Measurements from ENCODE around the gene PSTPIP1.

PSTPIP1 gene

GRCh38 chr15:77058468-77058867 is 63.5 kb downstream of the PSTPIP1 start:
- no peak for DNase-seq (ENCODE audit: low read depth)
- TF ChIP-seq CTCF (IDR thresholded peaks at IDR 0.05; ENCODE audit: control insufficient read depth, extremely low read depth, insufficient read depth) = no peak
- H3K4me3 ChIP-seq (ENCODE audit: low read depth, low read length) = no peak overlapping the region

DNA sequence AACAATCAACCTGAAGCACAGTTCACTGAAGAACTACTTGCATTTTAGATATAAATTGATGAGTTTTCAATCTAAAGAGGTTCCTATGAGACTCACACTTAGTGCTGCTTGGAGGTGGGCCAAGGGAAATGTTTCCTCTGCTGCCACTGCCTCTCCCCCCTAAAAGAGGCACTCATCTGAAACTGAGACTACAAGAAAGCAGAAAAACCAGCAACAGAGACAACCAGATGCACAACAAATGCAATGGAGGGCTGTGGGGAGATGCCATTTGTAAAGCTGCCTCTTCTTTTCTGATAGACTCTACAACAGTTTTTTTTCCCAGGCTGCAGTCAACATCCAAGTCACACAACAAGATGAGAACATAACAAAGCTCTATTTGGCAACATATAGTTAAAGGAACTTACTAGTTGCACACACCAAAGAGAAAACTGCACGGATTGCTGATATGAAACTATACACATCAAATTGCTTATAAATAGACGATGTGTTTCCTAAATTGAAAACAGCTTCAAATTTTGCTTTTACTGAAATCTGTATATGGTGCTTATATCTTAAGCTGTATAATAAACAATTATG is 64.9 kb downstream of the PSTPIP1 start:
- DNase-seq (ENCODE audit: low read depth) = no peak
- no peak for TF ChIP-seq CTCF (IDR thresholded peaks at IDR 0.05; ENCODE audit: control insufficient read depth, extremely low read depth, insufficient read depth)
- H3K4me3 ChIP-seq (ENCODE audit: low read depth, low read length) = no peak overlapping the region

- no peak for TF ChIP-seq CTCF (IDR thresholded peaks at IDR 0.05; ENCODE audit: control insufficient read depth, extremely low read depth, insufficient read depth)
- no peak for DNase-seq (ENCODE audit: low read depth)
- no peak overlapping the region for H3K4me3 ChIP-seq (ENCODE audit: low read depth, low read length)
Measured at GRCh38 chr15:77060546-77060945, 65.6 kb downstream of the PSTPIP1 start.

- H3K4me3 ChIP-seq (ENCODE audit: low read depth, low read length) = no peak overlapping the region
- DNase-seq (ENCODE audit: low read depth) = no peak
- TF ChIP-seq CTCF (IDR thresholded peaks at IDR 0.05; ENCODE audit: control insufficient read depth, extremely low read depth, insufficient read depth) = no peak
Measured at GRCh38 chr15:77063249-77063648, 68.3 kb downstream of the PSTPIP1 start.

DNA sequence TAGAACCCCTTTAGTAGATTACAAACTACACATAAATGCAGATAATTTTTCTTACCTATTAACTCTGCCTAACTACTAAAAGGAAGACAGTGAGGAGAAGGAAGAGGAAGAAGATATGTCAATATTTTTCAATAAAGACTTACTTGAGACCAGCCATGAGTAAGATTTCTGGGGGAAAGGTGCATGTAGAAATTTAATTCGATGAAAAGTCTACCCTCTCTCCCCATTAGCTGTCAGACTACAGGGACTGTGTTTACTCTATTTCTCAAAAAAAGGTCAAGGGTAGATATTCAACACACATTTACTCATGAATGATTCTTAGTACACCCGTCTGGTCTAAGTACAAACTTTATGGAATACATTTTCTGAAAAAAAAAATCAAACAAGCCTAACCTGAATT is 69.1 kb downstream of the PSTPIP1 start:
- no peak for TF ChIP-seq CTCF (IDR thresholded peaks at IDR 0.05; ENCODE audit: control insufficient read depth, extremely low read depth, insufficient read depth)
- no peak overlapping the region for H3K4me3 ChIP-seq (ENCODE audit: low read depth, low read length)
- DNase-seq (ENCODE audit: low read depth) = no peak

DNA sequence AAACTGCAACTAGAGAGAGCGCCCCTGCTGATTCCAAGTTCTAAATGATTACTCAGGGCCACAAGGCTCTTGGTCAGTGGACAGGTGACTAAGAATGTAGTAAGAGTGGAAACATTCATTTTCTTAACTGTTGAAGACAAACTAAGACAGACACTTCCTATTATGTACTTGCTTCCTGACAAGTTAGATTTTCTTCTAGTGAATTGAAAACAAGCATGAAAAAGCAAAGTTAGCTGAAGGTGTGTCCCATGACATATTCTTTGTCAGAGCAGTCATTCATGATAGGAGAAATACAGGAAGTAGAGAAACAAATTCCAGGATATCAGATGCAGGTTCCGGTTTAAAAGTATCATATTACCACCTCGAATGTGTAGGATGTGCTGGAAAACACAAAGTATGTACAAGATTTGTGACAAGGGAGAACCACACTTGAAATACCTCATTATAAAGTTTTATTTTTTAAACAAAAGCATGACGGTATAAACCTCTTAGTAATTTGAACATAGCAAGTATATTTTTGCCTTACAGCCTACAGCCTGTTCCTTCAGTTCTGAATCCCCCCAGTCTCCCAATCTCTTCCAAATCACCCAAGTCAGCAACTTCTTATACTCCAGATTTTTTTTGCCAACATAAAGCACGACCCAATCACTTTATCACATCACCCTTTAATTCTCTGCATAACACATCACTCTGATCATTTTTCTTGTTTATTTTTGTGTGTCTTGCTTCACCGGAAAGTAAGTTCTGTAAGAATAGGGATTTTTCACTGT is 69.8 kb downstream of the PSTPIP1 start:
- no peak for TF ChIP-seq CTCF (IDR thresholded peaks at IDR 0.05; ENCODE audit: control insufficient read depth, extremely low read depth, insufficient read depth)
- DNase-seq (ENCODE audit: low read depth) = no peak
- H3K4me3 ChIP-seq (ENCODE audit: low read depth, low read length) = no peak overlapping the region

Data from LNCaP clone FGC (cell line).